ENCODE measurements around the gene CENATAC.

CENATAC gene

GRCh38 chr11:118971646-118972045 is 26.3 kb upstream of the CENATAC start, which contains the start of gene FOXR1:
FOXR1 (plus strand) TSS chr11:118971761; CDS start chr11:118971932, 171 bp downstream.
- Histone ChIP-seq H3K27ac (no peak within 1 kb of the TSS), H3K4me3 (ENCODE audit: low read depth, low read length) (no peak within 1 kb of the TSS), H3K4me2 (ENCODE audit: low read length) (no peak within 1 kb of the TSS), H3K79me2 (no peaks in the 10 kb centered on the region), H2AFZ (no peak within 1 kb of the TSS), H3K27me3 (ENCODE audit: control insufficient read depth, insufficient read depth, low read length) (no peaks in the 10 kb centered on the region), H3K36me3 (ENCODE audit: control insufficient read depth, insufficient read depth, low read length) (no peaks in the 10 kb centered on the region), H3K9me3 (ENCODE audit: control insufficient read depth, low read length) (no peaks in the 10 kb centered on the region), H3K4me1 (no peaks in the 10 kb centered on the region), H3K9ac (no peak within 1 kb of the TSS)
- no peak for TF ChIP-seq CTCF (IDR thresholded peaks at IDR 0.05)

- no peak overlapping the region for H3K9ac ChIP-seq
- no peak overlapping the region for H3K4me2 ChIP-seq (ENCODE audit: low read length)
- no peaks in the 10 kb centered on the region for H3K27me3 ChIP-seq (ENCODE audit: control insufficient read depth, insufficient read depth, low read length)
- no peaks in the 10 kb centered on the region for H3K9me3 ChIP-seq (ENCODE audit: control insufficient read depth, low read length)
- TF ChIP-seq CTCF (IDR thresholded peaks at IDR 0.05), result no peak
- no peaks in the 10 kb centered on the region for H3K79me2 ChIP-seq
- H2AFZ ChIP-seq, result no peak overlapping the region
- H3K27ac ChIP-seq, result no peak overlapping the region
- H3K4me1 ChIP-seq, result no peaks in the 10 kb centered on the region
- no peaks in the 10 kb centered on the region for H3K36me3 ChIP-seq (ENCODE audit: control insufficient read depth, insufficient read depth, low read length)
- no peak overlapping the region for H3K4me3 ChIP-seq (ENCODE audit: low read depth, low read length)
Measured at GRCh38 chr11:118973985-118974384, 24.0 kb upstream of the CENATAC start.

GRCh38 chr11:118975771-118976709 is 21.9 kb upstream of the CENATAC start:
- Histone ChIP-seq H3K36me3 (ENCODE audit: control insufficient read depth, insufficient read depth, low read length) (no peaks in the 10 kb centered on the region), H3K9me3 (ENCODE audit: control insufficient read depth, low read length) (no peaks in the 10 kb centered on the region), H3K27ac (no peak overlapping the region), H3K9ac (no peak overlapping the region), H3K27me3 (ENCODE audit: control insufficient read depth, insufficient read depth, low read length) (no peaks in the 10 kb centered on the region), H3K4me2 (ENCODE audit: low read length) (no peak overlapping the region), H3K79me2 (no peaks in the 10 kb centered on the region), H3K4me1 (no peaks in the 10 kb centered on the region), H3K4me3 (ENCODE audit: low read depth, low read length) (no peak overlapping the region), H2AFZ (no peak overlapping the region)
- TF ChIP-seq CTCF (IDR thresholded peaks at IDR 0.05), result no peak

GRCh38 chr11:118979434-118979833 is 18.5 kb upstream of the CENATAC start:
- no peak overlapping the region for H2AFZ ChIP-seq
- no peak for TF ChIP-seq CTCF (IDR thresholded peaks at IDR 0.05)
- H3K36me3 ChIP-seq (ENCODE audit: control insufficient read depth, insufficient read depth, low read length), result no peaks in the 10 kb centered on the region
- no peak overlapping the region for H3K9ac ChIP-seq
- no peaks in the 10 kb centered on the region for H3K4me1 ChIP-seq
- no peak overlapping the region for H3K4me2 ChIP-seq (ENCODE audit: low read length)
- no peak overlapping the region for H3K4me3 ChIP-seq (ENCODE audit: low read depth, low read length)
- H3K27me3 ChIP-seq (ENCODE audit: control insufficient read depth, insufficient read depth, low read length), result no peaks in the 10 kb centered on the region
- no peak overlapping the region for H3K27ac ChIP-seq
- no peaks in the 10 kb centered on the region for H3K79me2 ChIP-seq
- H3K9me3 ChIP-seq (ENCODE audit: control insufficient read depth, low read length), result no peaks in the 10 kb centered on the region

All from parathyroid adenoma (tissue), 2 donors.